Hematopoietic multipotent progenitor cell treated with erythropoietin and hydrocortisone succinate and interleukin-3 and kit ligand, for 8 days (in vitro differentiated cells): ENCODE data around the gene CEP152.

Experiments used
- DNase-seq: peaks from one replicate; pipeline ENCODE4 v3.0.0-alpha.2; 2015

CEP152 gene

GRCh38 chr15:48695827-48696573 is 114.9 kb downstream of the CEP152 start:
- DNase-seq: peak; percentile 95

- DNase-seq: no peak
These were observed 115.6 kb downstream of the CEP152 start for GRCh38 chr15:48695088-48695826.

GRCh38 chr15:48693484-48693883 is 117.4 kb downstream of the CEP152 start:
- DNase-seq: no peak

GRCh38 chr15:48688493-48688892 is 122.4 kb downstream of the CEP152 start:
- no peak for DNase-seq
